ENCODE measurements around the gene A1BG. TPM values are rescaled to one million over a fixed set of nuclear protein-coding genes. Genes with fewer than 3 reads are reported as not detected.

The A1BG gene
- total and polyA plus RNA-seq, 2 of the 13 experiments (the other 11 are each of a cell fraction or from before 2014, with no cell fraction given) = 14.7 to 41.4 TPM

DNA sequence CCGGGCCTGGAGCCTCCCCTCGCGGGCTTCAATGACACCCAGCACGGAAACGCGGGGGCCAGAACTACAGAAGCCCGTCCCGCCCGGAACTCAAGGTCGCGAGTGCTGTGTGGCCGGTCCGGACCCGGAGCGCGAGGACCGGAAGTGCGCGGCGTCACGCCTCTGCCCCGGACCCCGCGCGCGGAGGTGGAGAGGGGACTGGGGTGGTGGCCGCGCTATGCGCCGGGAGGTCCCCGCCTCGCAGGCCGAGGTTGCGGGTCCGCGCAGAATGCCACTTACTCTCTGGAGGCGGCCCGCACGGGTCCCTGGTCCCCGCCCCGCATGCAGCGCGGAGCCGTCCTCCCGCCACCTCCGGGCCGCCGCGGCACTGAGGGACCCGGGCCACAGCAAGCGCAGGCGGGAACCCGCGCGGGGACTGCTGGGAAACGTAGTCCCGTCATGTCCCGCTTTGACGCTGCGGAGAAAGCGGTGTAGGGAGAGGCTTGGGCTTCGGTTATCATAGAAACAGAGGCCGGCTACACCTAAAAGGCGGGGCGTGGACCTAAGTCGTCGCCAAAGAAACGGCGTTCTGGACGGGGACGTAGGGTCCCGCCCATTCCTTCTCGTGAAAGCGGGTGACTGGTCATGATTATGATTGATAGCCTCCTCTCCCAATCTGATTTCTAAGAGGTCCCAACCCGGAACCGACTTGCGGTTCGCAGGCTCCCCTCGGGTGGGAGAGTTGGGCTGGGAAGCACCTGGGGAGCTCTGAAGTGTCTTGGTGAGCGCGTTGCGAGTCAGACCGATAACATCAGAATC lies 27.6 kb upstream of the A1BG start, which contains the start of gene ZNF837 (continued):
- TF ChIP-seq, protein P1, sequence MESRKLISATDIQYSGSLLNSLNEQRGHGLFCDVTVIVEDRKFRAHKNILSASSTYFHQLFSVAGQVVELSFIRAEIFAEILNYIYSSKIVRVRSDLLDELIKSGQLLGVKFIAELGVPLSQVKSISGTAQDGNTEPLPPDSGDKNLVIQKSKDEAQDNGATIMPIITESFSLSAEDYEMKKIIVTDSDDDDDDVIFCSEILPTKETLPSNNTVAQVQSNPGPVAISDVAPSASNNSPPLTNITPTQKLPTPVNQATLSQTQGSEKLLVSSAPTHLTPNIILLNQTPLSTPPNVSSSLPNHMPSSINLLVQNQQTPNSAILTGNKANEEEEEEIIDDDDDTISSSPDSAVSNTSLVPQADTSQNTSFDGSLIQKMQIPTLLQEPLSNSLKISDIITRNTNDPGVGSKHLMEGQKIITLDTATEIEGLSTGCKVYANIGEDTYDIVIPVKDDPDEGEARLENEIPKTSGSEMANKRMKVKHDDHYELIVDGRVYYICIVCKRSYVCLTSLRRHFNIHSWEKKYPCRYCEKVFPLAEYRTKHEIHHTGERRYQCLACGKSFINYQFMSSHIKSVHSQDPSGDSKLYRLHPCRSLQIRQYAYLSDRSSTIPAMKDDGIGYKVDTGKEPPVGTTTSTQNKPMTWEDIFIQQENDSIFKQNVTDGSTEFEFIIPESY (CRISPR knock-in tag; IDR thresholded peaks at IDR 0.05) = peak; percentile 51; the same call in 1 of the 2 replicates
- TF ChIP-seq JUNB (CRISPR knock-in tag; IDR thresholded peaks at IDR 0.05; ENCODE audit: borderline replicate concordance) (no peak), GFI1 (CRISPR knock-in tag; IDR thresholded peaks at IDR 0.05; ENCODE audit: borderline replicate concordance) (peak; percentile 82; the same call in 1 of the 2 replicates), ZNF816 (CRISPR knock-in tag; IDR thresholded peaks at IDR 0.05; ENCODE audit: borderline replicate concordance) (0 out of 2 replicates have a peak, but pooled peaks have one; percentile 56), SMC3 (IDR thresholded peaks at IDR 0.05; ENCODE audit: low read length) (peak; percentile 5; the same call in 1 of the 2 replicates), ZNF556 (CRISPR knock-in tag; IDR thresholded peaks at IDR 0.05; ENCODE audit: borderline replicate concordance) (peak; percentile 97; the same call in 1 of the 2 replicates), ZNF546 (CRISPR knock-in tag; conservative IDR thresholded peaks at IDR 0.05) (0 out of 2 replicates have a peak, but pooled peaks have one; percentile 45), TSC22D2 (CRISPR knock-in tag; IDR thresholded peaks at IDR 0.05; ENCODE audit: borderline replicate concordance) (0 out of 2 replicates have a peak, but pooled peaks have one; percentile 32), PHF20 (CRISPR knock-in tag; IDR thresholded peaks at IDR 0.05) (peak; percentile 96), TCF7 (IDR thresholded peaks at IDR 0.05; ENCODE audit: low read depth) (no peak; the same call in 1 of the 2 replicates), TBX2 (CRISPR knock-in tag; IDR thresholded peaks at IDR 0.05; ENCODE audit: borderline replicate concordance) (peak; percentile 87; the same call in 1 of the 2 replicates), ZFP82 (CRISPR knock-in tag; IDR thresholded peaks at IDR 0.05; ENCODE audit: borderline replicate concordance) (0 out of 2 replicates have a peak, but pooled peaks have one; percentile 82), CBX1 (IDR thresholded peaks at IDR 0.05; ENCODE audit: low read depth) (peak; percentile 62), UBTF (CRISPR knock-in tag; IDR thresholded peaks at IDR 0.05) (peak; percentile 95), SETDB1 (CRISPR knock-in tag; IDR thresholded peaks at IDR 0.05; ENCODE audit: borderline replicate concordance) (no peak), ZBTB42 (CRISPR knock-in tag; IDR thresholded peaks at IDR 0.05) (peak; percentile 60; the same call in 1 of the 2 replicates), MTF1 (CRISPR knock-in tag; IDR thresholded peaks at IDR 0.05) (0 out of 2 replicates have a peak, but pooled peaks have one; percentile 63), HNRNPLL (IDR thresholded peaks at IDR 0.05; ENCODE audit: low read depth, low read length, poor library complexity, severe bottlenecking) (peak; percentile 99), ZNF530 (CRISPR knock-in tag; IDR thresholded peaks at IDR 0.05; ENCODE audit: low read depth) (peak; percentile 31; the same call in 1 of the 2 replicates)
- TF ChIP-seq, protein P2, sequence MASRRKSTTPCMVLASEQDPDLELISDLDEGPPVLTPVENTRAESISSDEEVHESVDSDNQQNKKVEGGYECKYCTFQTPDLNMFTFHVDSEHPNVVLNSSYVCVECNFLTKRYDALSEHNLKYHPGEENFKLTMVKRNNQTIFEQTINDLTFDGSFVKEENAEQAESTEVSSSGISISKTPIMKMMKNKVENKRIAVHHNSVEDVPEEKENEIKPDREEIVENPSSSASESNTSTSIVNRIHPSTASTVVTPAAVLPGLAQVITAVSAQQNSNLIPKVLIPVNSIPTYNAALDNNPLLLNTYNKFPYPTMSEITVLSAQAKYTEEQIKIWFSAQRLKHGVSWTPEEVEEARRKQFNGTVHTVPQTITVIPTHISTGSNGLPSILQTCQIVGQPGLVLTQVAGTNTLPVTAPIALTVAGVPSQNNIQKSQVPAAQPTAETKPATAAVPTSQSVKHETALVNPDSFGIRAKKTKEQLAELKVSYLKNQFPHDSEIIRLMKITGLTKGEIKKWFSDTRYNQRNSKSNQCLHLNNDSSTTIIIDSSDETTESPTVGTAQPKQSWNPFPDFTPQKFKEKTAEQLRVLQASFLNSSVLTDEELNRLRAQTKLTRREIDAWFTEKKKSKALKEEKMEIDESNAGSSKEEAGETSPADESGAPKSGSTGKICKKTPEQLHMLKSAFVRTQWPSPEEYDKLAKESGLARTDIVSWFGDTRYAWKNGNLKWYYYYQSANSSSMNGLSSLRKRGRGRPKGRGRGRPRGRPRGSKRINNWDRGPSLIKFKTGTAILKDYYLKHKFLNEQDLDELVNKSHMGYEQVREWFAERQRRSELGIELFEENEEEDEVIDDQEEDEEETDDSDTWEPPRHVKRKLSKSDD (CRISPR knock-in tag; IDR thresholded peaks at IDR 0.05; ENCODE audit: low read depth) = no peak; the same call in 1 of the 2 replicates
